HFFc6 (cell line): Measurements from ENCODE around the gene PCDHGA5. TPM values are rescaled to one million over a fixed set of nuclear protein-coding genes. Genes with fewer than 3 reads are reported as not detected.
"Not testable (repeated sequence)": the region's sequence is repeated elsewhere in the genome, so short reads cannot be mapped to it uniquely, and the experiment has no call there.

ENCODE experiments used
- DNase-seq: peaks from one replicate; pipeline ENCODE4 v3.0.0-alpha.2; 2018
- H3K27ac Mint-ChIP-seq: 2 replicates; pipeline ENCODE4 v1.8.0; 2020; ENCODE audit warnings: mild to moderate bottlenecking, mixed read lengths
- H3K27me3 Mint-ChIP-seq: 2 replicates; pipeline ENCODE4 v1.8.0; 2021; ENCODE audit warnings: mild to moderate bottlenecking, moderate library complexity, mixed read lengths; ENCODE audit not compliant: insufficient read depth
- H3K36me3 Mint-ChIP-seq: 2 replicates; pipeline ENCODE4 v1.8.0; 2021; ENCODE audit warnings: low read depth, mixed read lengths
- H3K4me1 Mint-ChIP-seq: 2 replicates; pipeline ENCODE4 v1.8.0; 2020; ENCODE audit warnings: low read depth, mixed read lengths
- H3K4me3 Mint-ChIP-seq: 2 replicates; pipeline ENCODE4 v1.8.0; 2020; ENCODE audit warnings: mild to moderate bottlenecking, moderate library complexity, mixed read lengths
- H3K9me3 Mint-ChIP-seq: 2 replicates; pipeline ENCODE4 v1.8.0; 2020; ENCODE audit warnings: mild to moderate bottlenecking, mixed read lengths
- CTCF ChIP-seq: fragments of 200-600 bp; sonication (generic); IDR thresholded peaks from 2 replicates; pipeline ENCODE4 v1.5.0; 2021; ENCODE audit warnings: antibody characterized with exemption, mild to moderate bottlenecking
- long read RNA-seq: library from polyadenylated mRNA; unstranded; transcript quantifications from one replicate; pipeline ENCODE4 v2.0.0, GENCODE V29; 2019
- total RNA-seq, 6 experiments: library from RNA; stranded (reverse); fragmentation: NEBNext Ultra II Directional; extraction: Animal tissue kit (Norgen Biotek cat#: 25700); gene quantifications; 2 replicates in 1 of 6; 3 replicates in 5 of 6; pipeline ENCODE4 v1.2.3, GENCODE V29; 2021

Gene PCDHGA5
- 1 to 10 TPM in 3 of 6 experiments, under 1 TPM in 3; 0.74 to 1.8 (median 1.0) TPM for total RNA-seq
- long read RNA-seq, result 0 reads

- H3K4me3 Mint-ChIP-seq, result no peak within 1 kb of the TSS; the same call in 1 of the 2 replicates
- H3K27me3 Mint-ChIP-seq, result peaks cover 4% of the 10 kb centered on the region
- H3K9me3 Mint-ChIP-seq, result peaks cover 66% of the 10 kb centered on the region
- H3K4me1 Mint-ChIP-seq, result peaks cover 22% of the 10 kb centered on the region
- TF ChIP-seq CTCF, result no peak
- peaks cover 54% of the 10 kb centered on the region for H3K36me3 Mint-ChIP-seq
- no peak within 1 kb of the TSS for H3K27ac Mint-ChIP-seq
- no peak for DNase-seq
Measured at GRCh38 chr5:141363952-141364660, at the start of gene PCDHGA5. PCDHGA5 (plus strand) TSS chr5:141364162; CDS start chr5:141364331, 169 bp downstream.

GRCh38 chr5:141316963-141317362, 47.0 kb upstream of the PCDHGA5 start:
- H3K4me1 Mint-ChIP-seq, result peaks cover 27% of the 10 kb centered on the region
- H3K4me3 Mint-ChIP-seq, H3K27ac Mint-ChIP-seq, DNase-seq: not testable (repeated sequence)
- H3K27me3 Mint-ChIP-seq, result peaks cover 23% of the 10 kb centered on the region
- H3K36me3 Mint-ChIP-seq, result peaks cover 86% of the 10 kb centered on the region
- peaks cover 99% of the 10 kb centered on the region for H3K9me3 Mint-ChIP-seq

GRCh38 chr5:141319202-141319601, 44.8 kb upstream of the PCDHGA5 start:
- Mint-ChIP-seq H3K27me3 (peaks cover 23% of the 10 kb centered on the region), H3K36me3 (peaks cover 64% of the 10 kb centered on the region), H3K4me3 (peak overlapping the region; percentile 98), H3K9me3 (peaks cover 76% of the 10 kb centered on the region), H3K27ac (no peak overlapping the region), H3K4me1 (peaks cover 27% of the 10 kb centered on the region)
- TF ChIP-seq CTCF, result no peak
- no peak for DNase-seq

- peaks cover 23% of the 10 kb centered on the region for H3K27me3 Mint-ChIP-seq
- peaks cover 59% of the 10 kb centered on the region for H3K36me3 Mint-ChIP-seq
- H3K27ac Mint-ChIP-seq, result peak overlapping the region; percentile 100
- peaks cover 72% of the 10 kb centered on the region for H3K9me3 Mint-ChIP-seq
- DNase-seq, result no peak
- peak overlapping the region; percentile 98 for H3K4me3 Mint-ChIP-seq
- TF ChIP-seq CTCF, result no peak
- peaks cover 27% of the 10 kb centered on the region for H3K4me1 Mint-ChIP-seq
Measured at GRCh38 chr5:141319699-141320098, 44.3 kb upstream of the PCDHGA5 start.

- H3K27me3 Mint-ChIP-seq, result peaks cover 23% of the 10 kb centered on the region
- peaks cover 25% of the 10 kb centered on the region for H3K4me1 Mint-ChIP-seq
- DNase-seq, result peak; percentile 90
- TF ChIP-seq CTCF, result peak; percentile 94
- peaks cover 64% of the 10 kb centered on the region for H3K9me3 Mint-ChIP-seq
- H3K4me3 Mint-ChIP-seq, result peak within 1 kb of the TSS; percentile 98
- peak within 1 kb of the TSS; percentile 100 for H3K27ac Mint-ChIP-seq
- peaks cover 51% of the 10 kb centered on the region for H3K36me3 Mint-ChIP-seq
Measured at GRCh38 chr5:141320225-141321169, 43.5 kb upstream of the PCDHGA5 start, which contains the start of gene TAF7. TAF7 (minus strand) TSS chr5:141320784; CDS start chr5:141320044, 740 bp downstream.
